H9 (cell line): ENCODE data around the gene ZNF776. TPM values are rescaled to one million over a fixed set of nuclear protein-coding genes. Genes with fewer than 3 reads are reported as not detected.

ENCODE experiments used
- DNase-seq: peaks from one replicate; pipeline ENCODE4 v3.0.0-alpha.2; 2017
- H2AFZ ChIP-seq: one replicate; pipeline ENCODE4 v1.6.1; 2013; ENCODE audit warnings: mild to moderate bottlenecking, low read length, control low read depth, moderate library complexity
- H2AK5ac ChIP-seq: 2 replicates; pipeline ENCODE4 v1.6.1; 2013; ENCODE audit warnings: low read length, control low read depth, mixed read lengths; ENCODE audit not compliant: insufficient read length
- H2BK120ac ChIP-seq: one replicate; pipeline ENCODE4 v1.6.1; 2013; ENCODE audit warnings: low read depth, mild to moderate bottlenecking, low read length, control low read depth, inconsistent platforms; ENCODE audit not compliant: poor library complexity, severe bottlenecking
- H2BK12ac ChIP-seq: 2 replicates; pipeline ENCODE4 v1.6.1; 2013; ENCODE audit warnings: low read length, control low read depth, mixed read lengths, low read depth; ENCODE audit not compliant: insufficient read length
- H2BK15ac ChIP-seq: 2 replicates; pipeline ENCODE4 v1.6.1; 2013; ENCODE audit warnings: low read depth, low read length, control low read depth
- H2BK20ac ChIP-seq: one replicate; pipeline ENCODE4 v1.6.1; 2013; ENCODE audit warnings: low read depth, mild to moderate bottlenecking, low read length, control low read depth, inconsistent platforms; ENCODE audit not compliant: poor library complexity, severe bottlenecking
- H2BK5ac ChIP-seq: 2 replicates; pipeline ENCODE4 v1.6.1; 2013; ENCODE audit warnings: low read length, control low read depth, mixed read lengths; ENCODE audit not compliant: insufficient read length
- H3K14ac ChIP-seq: 2 replicates; pipeline ENCODE4 v1.6.1; 2013; ENCODE audit warnings: low read length, control low read depth; ENCODE audit not compliant: insufficient read depth
- H3K18ac ChIP-seq: 2 replicates; pipeline ENCODE4 v1.6.1; 2013; ENCODE audit warnings: low read depth, mild to moderate bottlenecking, mixed read lengths, low read length, control low read depth; ENCODE audit not compliant: insufficient read length
- H3K23ac ChIP-seq: 2 replicates; pipeline ENCODE4 v1.6.1; 2013; ENCODE audit warnings: low read length, control low read depth, mixed read lengths, low read depth; ENCODE audit not compliant: insufficient read length
- H3K23me2 ChIP-seq: 2 replicates; pipeline ENCODE4 v1.6.1; 2013; ENCODE audit warnings: low read depth, mild to moderate bottlenecking, mixed read lengths, low read length, control low read depth; ENCODE audit not compliant: insufficient read length, poor library complexity, severe bottlenecking
- H3K27ac ChIP-seq: 2 replicates; pipeline ENCODE4 v1.5.1; 2013; ENCODE audit warnings: low read length, control low read depth, mixed read lengths, low read depth; ENCODE audit not compliant: insufficient read length
- H3K27me3 ChIP-seq: 2 replicates; pipeline ENCODE4 v1.6.1; 2013; ENCODE audit warnings: low read length, control low read depth, inconsistent platforms; ENCODE audit not compliant: insufficient read depth
- H3K4ac ChIP-seq: 2 replicates; pipeline ENCODE4 v1.6.1; 2013; ENCODE audit warnings: low read depth, mild to moderate bottlenecking, control low read depth, inconsistent platforms, low read length, moderate library complexity
- H3K4me1 ChIP-seq: 2 replicates; pipeline ENCODE4 v1.6.1; 2013; ENCODE audit warnings: low read length, control low read depth, inconsistent platforms; ENCODE audit not compliant: insufficient read depth
- H3K4me2 ChIP-seq: 2 replicates; pipeline ENCODE4 v1.6.1; 2013; ENCODE audit warnings: low read length, control low read depth, mixed read lengths; ENCODE audit not compliant: insufficient read length, insufficient read depth
- H3K56ac ChIP-seq: 2 replicates; pipeline ENCODE4 v1.6.1; 2013; ENCODE audit warnings: low read depth, mild to moderate bottlenecking, mixed read lengths, low read length, control low read depth; ENCODE audit not compliant: insufficient read length
- H3K79me1 ChIP-seq: 2 replicates; pipeline ENCODE4 v1.6.1; 2013; ENCODE audit warnings: low read depth, mild to moderate bottlenecking, moderate library complexity, low read length, control low read depth, inconsistent platforms; ENCODE audit not compliant: insufficient read depth, poor library complexity, severe bottlenecking
- H3K79me2 ChIP-seq: 2 replicates; pipeline ENCODE4 v1.6.1; 2013; ENCODE audit warnings: low read length, control low read depth, inconsistent platforms; ENCODE audit not compliant: insufficient read depth
- H3K9ac ChIP-seq: 2 replicates; pipeline ENCODE4 v1.6.1; 2013; ENCODE audit warnings: low read length, control low read depth, mixed read lengths; ENCODE audit not compliant: insufficient read length; ENCODE audit errors: extremely low read depth
- H3K9me3 ChIP-seq: one replicate; pipeline ENCODE4 v1.6.1; 2013; ENCODE audit warnings: low read depth, low read length, inconsistent platforms; ENCODE audit not compliant: control insufficient read depth
- H3T11ph ChIP-seq: one replicate; pipeline ENCODE4 v1.6.1; 2013; ENCODE audit warnings: mild to moderate bottlenecking, low read length, control low read depth, inconsistent platforms
- H4K20me1 ChIP-seq: one replicate; pipeline ENCODE4 v1.6.1; 2013; ENCODE audit not compliant: control insufficient read depth, insufficient read length, insufficient read depth
- H4K5ac ChIP-seq: 2 replicates; pipeline ENCODE4 v1.6.1; 2013; ENCODE audit warnings: low read depth, mild to moderate bottlenecking, mixed read lengths, low read length, control low read depth; ENCODE audit not compliant: insufficient read length
- H4K8ac ChIP-seq: replicated peaks from 2 replicates; pipeline ENCODE4 v1.6.1; 2013; ENCODE audit warnings: low read length, control low read depth, mixed read lengths, low read depth; ENCODE audit not compliant: insufficient read length
- H4K91ac ChIP-seq: 2 replicates; pipeline ENCODE4 v1.6.1; 2013; ENCODE audit warnings: low read depth, mild to moderate bottlenecking, moderate library complexity, mixed read lengths, low read length, control low read depth; ENCODE audit not compliant: insufficient read length
- H3K27ac Mint-ChIP-seq, 3 experiments: 2 replicates in 2 of 3; 3 replicates in 1 of 3; pipeline ENCODE4 v1.8.0; 2020 to 2021; ENCODE audit warnings: mixed read lengths in 3 of 3, mild to moderate bottlenecking in 1 of 3, moderate library complexity in 1 of 3
- H3K27me3 Mint-ChIP-seq: 2 replicates; pipeline ENCODE4 v1.8.0; 2021; ENCODE audit warnings: low read depth, mild to moderate bottlenecking, moderate library complexity, mixed read lengths
- H3K36me3 Mint-ChIP-seq, 3 experiments: 2 replicates in 2 of 3; 3 replicates in 1 of 3; pipeline ENCODE4 v1.8.0; 2020 to 2021; ENCODE audit warnings: low read depth in 3 of 3, mixed read lengths in 3 of 3; ENCODE audit not compliant: insufficient read depth in 1 of 3
- H3K4me1 Mint-ChIP-seq, 2 experiments: 2 replicates each; pipeline ENCODE4 v1.8.0; 2020; ENCODE audit warnings: mixed read lengths in 2 of 2
- H3K4me3 Mint-ChIP-seq, 2 experiments: 2 replicates in 1 of 2; 3 replicates in 1 of 2; pipeline ENCODE4 v1.8.0; 2020 to 2021; ENCODE audit warnings: mild to moderate bottlenecking in 2 of 2, mixed read lengths in 2 of 2, moderate library complexity in 1 of 2
- H3K9me3 Mint-ChIP-seq, 2 experiments: 2 replicates in 1 of 2; 3 replicates in 1 of 2; pipeline ENCODE4 v1.8.0; 2020; ENCODE audit warnings: mild to moderate bottlenecking in 2 of 2, mixed read lengths in 2 of 2, moderate library complexity in 1 of 2
- CTCF ChIP-seq: fragments of 200-600 bp; sonication (generic); conservative IDR thresholded peaks from 3 replicates; pipeline ENCODE4 v1.8.0; 2021; ENCODE audit warnings: antibody characterized with exemption, mild to moderate bottlenecking
- total RNA-seq: library from RNA; stranded (reverse); gene quantifications from 2 replicates; pipeline ENCODE4 v1.2.1, GENCODE V29; 2021

ZNF776 gene
- total RNA-seq, 1 experiment from 2014 or later, result 19.7 TPM

GRCh38 chr19:57719424-57719823 is 27.2 kb upstream of the ZNF776 start:
- no peak overlapping the region for H2BK15ac ChIP-seq

More at GRCh38 chr19:57719424-57719823, 27.2 kb upstream of the ZNF776 start:
- Histone ChIP-seq H2BK20ac (no peak overlapping the region), H2AFZ (no peak overlapping the region), H4K20me1 (no peaks in the 10 kb centered on the region), H3K23me2 (no peaks in the 10 kb centered on the region), H4K8ac (no peak overlapping the region), H4K5ac (no peak overlapping the region), H3K27me3 (no peaks in the 10 kb centered on the region; the same call in 1 of the 2 replicates), H3K79me2 (no peaks in the 10 kb centered on the region), H2BK120ac (no peak overlapping the region), H3K14ac (no peak overlapping the region), H4K91ac (no peak overlapping the region), H3K4me1 (peaks cover 2% of the 10 kb centered on the region; the same call in 1 of the 2 replicates), H3K9me3 (peaks cover 11% of the 10 kb centered on the region), H3K4me2 (no peak overlapping the region), H3K23ac (no peak overlapping the region), H3K27ac (no peak overlapping the region), H3K9ac (no peak overlapping the region), H3K79me1 (no peaks in the 10 kb centered on the region), H3K56ac (no peak overlapping the region), H2BK5ac (no peak overlapping the region), H3K18ac (no peak overlapping the region), H2BK12ac (no peak overlapping the region), H2AK5ac (no peak overlapping the region), H3T11ph (no peak overlapping the region), H3K4ac (no peak overlapping the region)
- Mint-ChIP-seq H3K4me1 (peaks cover 13 to 14% of the 10 kb centered on the region in 2 experiments; a peak in 3 of 4 replicates), H3K36me3 (peaks cover 41 to 48% (median 43%) of the 10 kb centered on the region in 3 experiments), H3K27ac (peak overlapping the region in 2 of 3 experiments; percentile 53 to 69; a peak in 2 of 7 replicates), H3K4me3 (no peak overlapping the region), H3K27me3 (no peaks in the 10 kb centered on the region; the same call in 1 of the 2 replicates), H3K9me3 (peaks cover 7 to 8% of the 10 kb centered on the region in 2 experiments; a peak in 4 of 5 replicates)
- TF ChIP-seq CTCF, result no peak
- no peak for DNase-seq
